HepG2 (cell line): ENCODE measurements around the gene ABHD12. TPM values are rescaled to one million over a fixed set of nuclear protein-coding genes. Genes with fewer than 3 reads are reported as not detected.

Source experiments
- ATF1 ChIP-seq: IDR thresholded peaks from 2 replicates; pipeline ENCODE4 v1.6.1; 2016; ENCODE audit warnings: mild to moderate bottlenecking, control low read depth
- BATF2 ChIP-seq: sonication (generic); formaldehyde crosslinking; IDR thresholded peaks from 2 replicates; pipeline ENCODE4 v1.8.0; 2022; ENCODE audit warnings: mild to moderate bottlenecking, missing genetic modification reagents, moderate library complexity
- CENPT ChIP-seq: sonication (generic); formaldehyde crosslinking; IDR thresholded peaks from 2 replicates; pipeline ENCODE4 v1.8.0; 2022; ENCODE audit warnings: low read depth, mild to moderate bottlenecking, moderate library complexity, missing genetic modification reagents
- CREM ChIP-seq, 2 experiments: sonication (generic) in 1 of 2; formaldehyde crosslinking in 1 of 2; IDR thresholded peaks; 2 replicates each; pipeline versions ENCODE4 v1.4.0 to v1.6.1; 2016 to 2020; ENCODE audit warnings: antibody characterized with exemption in 1 of 2, mild to moderate bottlenecking in 1 of 2, missing genetic modification reagents in 1 of 2
- ELF3 ChIP-seq: IDR thresholded peaks from 2 replicates; pipeline ENCODE4 v1.6.1; 2016; ENCODE audit warnings: missing genetic modification reagents, missing compliant biosample characterization
- GATA4 ChIP-seq: sonication (generic); IDR thresholded peaks from 2 replicates; pipeline ENCODE4 v1.6.1; 2016; ENCODE audit warnings: antibody characterized with exemption, low read depth, borderline replicate concordance
- HNF4G ChIP-seq, 2 experiments: sonication (generic) in 1 of 2; formaldehyde crosslinking in 1 of 2; IDR thresholded peaks; 2 replicates each; pipeline versions ENCODE4 v1.4.0 to v1.6.1; 2011 to 2020; ENCODE audit warnings: borderline replicate concordance in 2 of 2, low read depth in 2 of 2, mild to moderate bottlenecking in 2 of 2, low read length in 1 of 2, missing genetic modification reagents in 1 of 2, moderate library complexity in 1 of 2
- MAF1 ChIP-seq: sonication (generic); formaldehyde crosslinking; IDR thresholded peaks from 2 replicates; pipeline ENCODE4 v1.5.0; 2020; ENCODE audit warnings: missing genetic modification reagents, borderline replicate concordance
- MED1 ChIP-seq: sonication (generic); formaldehyde crosslinking; IDR thresholded peaks from 2 replicates; pipeline ENCODE4 v1.4.0; 2020; ENCODE audit warnings: missing genetic modification reagents
- MNT ChIP-seq: fragments of 450-650 bp; IDR thresholded peaks from 2 replicates; pipeline ENCODE4 v1.6.1; 2016
- PITX1 ChIP-seq: sonication (generic); formaldehyde crosslinking; IDR thresholded peaks from 2 replicates; pipeline ENCODE4 v1.5.1; 2020; ENCODE audit warnings: mild to moderate bottlenecking, missing genetic modification reagents
- RNF2 ChIP-seq: fragments of 450-650 bp; conservative IDR thresholded peaks from 2 replicates; pipeline ENCODE4 v1.6.1; 2016; ENCODE audit warnings: low read depth
- SAFB2 ChIP-seq: sonication (generic); formaldehyde crosslinking; IDR thresholded peaks from 2 replicates; pipeline ENCODE4 v1.5.1; 2020; ENCODE audit warnings: missing genetic modification reagents, low read depth, mild to moderate bottlenecking, borderline replicate concordance
- TBX3 ChIP-seq: fragments of 450-650 bp; IDR thresholded peaks from 2 replicates; pipeline ENCODE4 v1.6.1; 2017; ENCODE audit warnings: antibody characterized with exemption, mild to moderate bottlenecking, inconsistent platforms, borderline replicate concordance
- TEAD2 ChIP-seq: sonication (generic); formaldehyde crosslinking; IDR thresholded peaks from 2 replicates; pipeline ENCODE4 v1.9.0; 2021; ENCODE audit warnings: missing genetic modification reagents
- ZBTB7B ChIP-seq: sonication (generic); formaldehyde crosslinking; IDR thresholded peaks from 2 replicates; pipeline ENCODE4 v1.4.0; 2020; ENCODE audit warnings: missing genetic modification reagents
- ZFP36 ChIP-seq: fragments of 150-350 bp; IDR thresholded peaks from 2 replicates; pipeline ENCODE4 v1.6.1; 2018; ENCODE audit warnings: borderline replicate concordance, low read length, low read depth; ENCODE audit not compliant: partially characterized antibody
- ZNF34 ChIP-seq: sonication (generic); formaldehyde crosslinking; IDR thresholded peaks from 2 replicates; pipeline ENCODE4 v1.4.0; 2020; ENCODE audit warnings: mild to moderate bottlenecking, missing genetic modification reagents, borderline replicate concordance
- ZNF800 ChIP-seq: sonication (generic); formaldehyde crosslinking; IDR thresholded peaks from 2 replicates; pipeline ENCODE4 v1.4.0; 2020; ENCODE audit warnings: missing genetic modification reagents
- ZSCAN20 ChIP-seq: sonication (generic); formaldehyde crosslinking; IDR thresholded peaks from 2 replicates; pipeline ENCODE4 v1.4.0; 2020; ENCODE audit warnings: missing genetic modification reagents, mild to moderate bottlenecking, borderline replicate concordance
- polyA plus RNA-seq, 8 experiments: library from polyadenylated mRNA; depleted of rRNA in 3 of 8; stranded (reverse) in 7 of 8; unstranded in 1 of 8; fragments of >200 nt; fragmentation: Illumina TruSeq in 4 of 8; extraction: Trizol in 4 of 8; gene quantifications; 2 replicates each; pipeline versions ENCODE4 v1.2.1 to v1.2.3, GENCODE V29; 2011 to 2016; ENCODE audit warnings: low read depth in 4 of 8, missing spikeins in 1 of 8, mixed read lengths in 1 of 8; ENCODE audit not compliant: insufficient read depth in 1 of 8
- total RNA-seq, 5 experiments: library from RNA; depleted of rRNA; stranded (reverse); fragments of >200 nt; fragmentation: Illumina TruSeq; extraction: Trizol; gene quantifications; 2 replicates each; pipeline ENCODE4 v1.2.3, GENCODE V29; 2016; ENCODE audit warnings: low read depth in 1 of 5
- TF ChIP-seq, protein P1 (sequence below): sonication (generic); formaldehyde crosslinking; IDR thresholded peaks from 2 replicates; pipeline ENCODE4 v1.4.0; 2020; ENCODE audit warnings: missing genetic modification reagents
- TF ChIP-seq, protein P2 (sequence below): sonication (generic); formaldehyde crosslinking; IDR thresholded peaks from 2 replicates; pipeline ENCODE4 v1.4.0; 2020; ENCODE audit warnings: mild to moderate bottlenecking, low read depth, missing genetic modification reagents

The ABHD12 gene
- total and polyA plus RNA-seq, 2 of the 13 experiments (the other 11 are each of a cell fraction or from before 2014, with no cell fraction given), result 23.5 to 72.1 TPM

DNA sequence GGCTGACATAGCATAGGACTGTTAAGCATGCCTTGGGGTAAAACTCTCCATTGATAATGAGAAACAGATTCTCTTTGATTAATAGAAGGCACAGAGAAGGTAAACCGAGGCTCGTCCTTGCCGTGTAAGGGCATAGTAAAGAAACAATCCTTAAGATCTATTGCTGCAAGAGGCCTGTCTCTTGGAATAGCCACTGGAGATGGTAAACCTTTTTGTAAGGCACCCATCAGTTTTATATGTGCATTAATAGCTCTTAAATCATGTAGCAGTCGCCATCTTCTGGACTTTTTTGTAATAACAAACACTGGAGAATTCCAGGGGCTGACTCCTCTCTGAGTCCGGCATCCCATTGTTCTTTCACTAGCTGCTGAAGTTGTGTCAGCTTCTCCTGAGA is 8.4 kb upstream of the ABHD12 start (continued):
- TF ChIP-seq MED1 (CRISPR knock-in tag), result 0 out of 2 replicates have a peak, but pooled peaks have one; percentile 10
- TF ChIP-seq CENPT, result no peak
- TF ChIP-seq CREM (IDR thresholded peaks at IDR 0.05), result 0 out of 2 replicates have a peak, but pooled peaks have one; percentile 14
- no peak for TF ChIP-seq CREM (CRISPR knock-in tag; IDR thresholded peaks at IDR 0.05)
- no peak for TF ChIP-seq ZFP36
- TF ChIP-seq BATF2 (CRISPR knock-in tag), result no peak
- no peak for TF ChIP-seq SAFB2 (CRISPR knock-in tag)
- no peak for TF ChIP-seq ZNF800 (CRISPR knock-in tag)
- TF ChIP-seq ZNF34 (CRISPR knock-in tag), result no peak
- TF ChIP-seq, protein P1, sequence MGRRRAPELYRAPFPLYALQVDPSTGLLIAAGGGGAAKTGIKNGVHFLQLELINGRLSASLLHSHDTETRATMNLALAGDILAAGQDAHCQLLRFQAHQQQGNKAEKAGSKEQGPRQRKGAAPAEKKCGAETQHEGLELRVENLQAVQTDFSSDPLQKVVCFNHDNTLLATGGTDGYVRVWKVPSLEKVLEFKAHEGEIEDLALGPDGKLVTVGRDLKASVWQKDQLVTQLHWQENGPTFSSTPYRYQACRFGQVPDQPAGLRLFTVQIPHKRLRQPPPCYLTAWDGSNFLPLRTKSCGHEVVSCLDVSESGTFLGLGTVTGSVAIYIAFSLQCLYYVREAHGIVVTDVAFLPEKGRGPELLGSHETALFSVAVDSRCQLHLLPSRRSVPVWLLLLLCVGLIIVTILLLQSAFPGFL (CRISPR knock-in tag), result no peak
- no peak for TF ChIP-seq TBX3
- no peak for TF ChIP-seq MAF1 (CRISPR knock-in tag)
- TF ChIP-seq GATA4, result no peak
- TF ChIP-seq MNT, result no peak
- TF ChIP-seq PITX1 (CRISPR knock-in tag), result 0 out of 2 replicates have a peak, but pooled peaks have one; percentile 21
- peak; percentile 47; the same call in 1 of the 2 replicates for TF ChIP-seq ATF1 (CRISPR knock-in tag)
- TF ChIP-seq, protein P2, sequence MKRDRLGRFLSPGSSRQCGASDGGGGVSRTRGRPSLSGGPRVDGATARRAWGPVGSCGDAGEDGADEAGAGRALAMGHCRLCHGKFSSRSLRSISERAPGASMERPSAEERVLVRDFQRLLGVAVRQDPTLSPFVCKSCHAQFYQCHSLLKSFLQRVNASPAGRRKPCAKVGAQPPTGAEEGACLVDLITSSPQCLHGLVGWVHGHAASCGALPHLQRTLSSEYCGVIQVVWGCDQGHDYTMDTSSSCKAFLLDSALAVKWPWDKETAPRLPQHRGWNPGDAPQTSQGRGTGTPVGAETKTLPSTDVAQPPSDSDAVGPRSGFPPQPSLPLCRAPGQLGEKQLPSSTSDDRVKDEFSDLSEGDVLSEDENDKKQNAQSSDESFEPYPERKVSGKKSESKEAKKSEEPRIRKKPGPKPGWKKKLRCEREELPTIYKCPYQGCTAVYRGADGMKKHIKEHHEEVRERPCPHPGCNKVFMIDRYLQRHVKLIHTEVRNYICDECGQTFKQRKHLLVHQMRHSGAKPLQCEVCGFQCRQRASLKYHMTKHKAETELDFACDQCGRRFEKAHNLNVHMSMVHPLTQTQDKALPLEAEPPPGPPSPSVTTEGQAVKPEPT (CRISPR knock-in tag), result no peak
- no peak for TF ChIP-seq TEAD2
- no peak for TF ChIP-seq RNF2
- TF ChIP-seq ZSCAN20 (CRISPR knock-in tag), result no peak
- TF ChIP-seq ELF3, result peak; percentile 28; the same call in 1 of the 2 replicates
- TF ChIP-seq ZBTB7B (CRISPR knock-in tag), result no peak
- TF ChIP-seq HNF4G (IDR thresholded peaks at IDR 0.05; ENCODE audit: borderline replicate concordance, low read depth, low read length), result no peak
- TF ChIP-seq HNF4G (CRISPR knock-in tag; IDR thresholded peaks at IDR 0.05; ENCODE audit: borderline replicate concordance, low read depth), result no peak
